Lung (tissue), 12 donors: ENCODE measurements around the gene C1orf167. TPM values are rescaled to one million over a fixed set of nuclear protein-coding genes. Genes with fewer than 3 reads are reported as not detected.

Experiments used
- ATAC-seq: fragments of 200-7000 bp; cut with Tn5 transposase; one replicate; pipeline ENCODE4 v1.9.1; 2020; ENCODE audit warnings: moderate number of reproducible peaks; ENCODE audit not compliant: insufficient read depth, low FRiP score
- DNase-seq, 3 donors: peaks; one replicate each; pipeline ENCODE4 v3.0.0-alpha.2; 2013 to 2017
- H3K27ac ChIP-seq, 2 donors: one replicate each; pipeline ENCODE4 v1.5.1; 2013; ENCODE audit warnings: mild to moderate bottlenecking in 2 of 2, moderate library complexity in 2 of 2, control low read depth in 1 of 2, inconsistent platforms in 1 of 2, low read depth in 1 of 2, low read length in 1 of 2
- H3K27me3 ChIP-seq, 3 donors: one replicate each; pipeline ENCODE4 v1.5.1; 2013; ENCODE audit warnings: low read length in 2 of 3; ENCODE audit not compliant: control insufficient read depth in 3 of 3, insufficient read depth in 3 of 3
- H3K36me3 ChIP-seq, 4 donors: one replicate each; pipeline ENCODE4 v1.5.1; 2013; ENCODE audit warnings: low read length in 4 of 4, mild to moderate bottlenecking in 1 of 4, moderate library complexity in 1 of 4; ENCODE audit not compliant: control insufficient read depth in 4 of 4, insufficient read depth in 4 of 4
- H3K4me1 ChIP-seq, 5 donors: one replicate each; pipeline ENCODE4 v1.5.1; 2013; ENCODE audit warnings: low read length in 5 of 5, mild to moderate bottlenecking in 2 of 5, moderate library complexity in 1 of 5; ENCODE audit not compliant: control insufficient read depth in 5 of 5, insufficient read depth in 5 of 5
- H3K4me3 ChIP-seq: one replicate; pipeline ENCODE4 v1.5.1; 2013; ENCODE audit warnings: mild to moderate bottlenecking, control low read depth, moderate library complexity
- H3K9ac ChIP-seq, 2 donors: one replicate each; pipeline ENCODE4 v1.5.1; 2013; ENCODE audit warnings: low read length in 2 of 2, control low read depth in 1 of 2; ENCODE audit not compliant: insufficient read depth in 1 of 2
- H3K9me3 ChIP-seq, 4 donors: one replicate each; pipeline ENCODE4 v1.5.1; 2013; ENCODE audit warnings: low read length in 3 of 4, mild to moderate bottlenecking in 1 of 4, moderate library complexity in 1 of 4; ENCODE audit not compliant: control insufficient read depth in 4 of 4, insufficient read depth in 3 of 4
- CTCF ChIP-seq: IDR thresholded peaks from 2 replicates; pipeline ENCODE4 v1.5.1; 2012; ENCODE audit warnings: mild to moderate bottlenecking; ENCODE audit errors: control extremely low read depth, extremely low read depth
- WGBS, 2 donors: extraction: QIAGEN DNeasy Blood & Tissue Kit; methylation state at CpG; one replicate each; pipeline ENCODE4 v1.1.7; 2013; 5-methylcytosine and 5-hydroxymethylcytosine counted together
- polyA plus RNA-seq, 2 donors: library from polyadenylated mRNA; stranded (reverse); fragments of 200-250 nt; gene quantifications; one replicate each; pipeline ENCODE4 v1.2.1, GENCODE V29; 2013
- total RNA-seq, 2 donors: library from RNA; depleted of rRNA in 1 of 2; stranded (reverse); fragments of >200 nt in 1 of 2; gene quantifications; one replicate each; pipeline ENCODE4 v1.2.1, GENCODE V29; 2014 to 2021
- donor health status: control.
- donor health status: control.
- donor health status: Bipolar disorder and iron deficiency.
- donor health status: healthy.
- donor health status: DM: yes; HTN: yes; CAD: no.

C1orf167 gene
- total and polyA plus RNA-seq, 4 donors: 0.91 to 11.3 (median 9.1) TPM

DNA sequence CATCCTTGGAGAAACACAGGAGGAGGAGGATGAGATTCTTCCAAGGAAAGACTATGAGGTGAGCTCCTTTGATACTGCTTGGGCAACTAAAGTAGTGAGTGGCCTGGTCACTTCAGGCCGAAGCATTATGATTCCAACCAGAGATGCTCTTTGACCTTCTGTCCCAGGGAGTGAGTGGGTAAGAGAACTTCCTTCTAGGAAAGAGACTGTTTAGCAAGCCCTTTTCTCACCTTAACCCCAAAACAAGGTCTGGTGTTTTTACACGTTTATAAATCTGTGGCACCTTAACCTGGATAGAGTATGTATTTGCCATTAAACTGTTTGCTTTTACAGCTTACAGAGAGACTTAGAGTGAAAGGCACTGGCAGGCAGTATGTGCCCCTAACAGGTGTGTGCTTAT is 45.1 kb downstream of the C1orf167 start:
- peak overlapping the region; percentile 72 for H3K4me3 ChIP-seq
- WGBS, 2 donors: 24 to 67% methylated on average over 2 of the region's 2 CpGs
- ATAC-seq: no peak
- peak overlapping the region; percentile 92 to 95 for H3K27ac ChIP-seq
- no peaks in the 10 kb centered on the region for H3K27me3 ChIP-seq
- no peaks in the 10 kb centered on the region for H3K9me3 ChIP-seq
- no peak for TF ChIP-seq CTCF
- DNase-seq: no peak
- peaks cover 8 to 11% (median 10%) of the 10 kb centered on the region in 4 donors for H3K36me3 ChIP-seq
- H3K9ac ChIP-seq: peak overlapping the region in 1 of 2 donors; percentile 63
- H3K4me1 ChIP-seq: peaks cover 5 to 47% (median 14%) of the 10 kb centered on the region in 5 donors

- Histone ChIP-seq H3K4me3 (no peak overlapping the region), H3K4me1 (peaks cover 0 to 3% (median 0%) of the 10 kb centered on the region in 5 donors), H3K27ac (no peak overlapping the region), H3K9me3 (no peaks in the 10 kb centered on the region), H3K9ac (peak overlapping the region in 1 of 2 donors; percentile 3), H3K36me3 (peaks cover 15 to 29% (median 25%) of the 10 kb centered on the region in 4 donors), H3K27me3 (no peaks in the 10 kb centered on the region)
- no peak for DNase-seq
- no peak for TF ChIP-seq CTCF
- ATAC-seq: no peak
- WGBS, 2 donors: 54 to 78% methylated on average over 5 of the region's 5 CpGs
Observed at GRCh38 chr1:11813021-11813420, 51.0 kb downstream of the C1orf167 start.

DNA sequence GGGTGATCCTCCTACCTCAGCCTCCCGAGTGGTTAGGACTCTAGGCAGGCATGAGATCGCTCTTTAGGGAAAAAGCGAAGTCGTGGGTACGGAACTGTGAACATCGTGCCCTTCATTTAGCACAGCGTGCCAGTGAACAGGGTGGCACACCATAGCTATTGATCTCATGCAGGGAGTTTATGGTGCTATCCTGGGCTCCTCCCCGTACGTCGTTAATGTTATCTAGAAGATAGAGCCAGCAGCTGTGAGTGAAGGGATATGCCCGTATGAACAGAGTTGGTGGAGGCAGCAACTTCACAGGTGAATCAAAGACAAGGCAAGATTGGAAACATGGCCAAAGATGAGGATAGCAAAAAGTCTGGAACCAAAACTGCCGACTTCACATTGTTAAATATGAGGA is 55.2 kb downstream of the C1orf167 start:
- no peak for ATAC-seq
- 95% methylated on average over 12 of the region's 12 CpGs for WGBS, 2 donors
- Histone ChIP-seq H3K4me3 (no peak overlapping the region), H3K9me3 (no peaks in the 10 kb centered on the region), H3K27me3 (no peaks in the 10 kb centered on the region), H3K4me1 (no peaks in the 10 kb centered on the region), H3K36me3 (peaks cover 18 to 28% (median 22%) of the 10 kb centered on the region in 4 donors), H3K9ac (no peak overlapping the region), H3K27ac (no peak overlapping the region)
- DNase-seq: no peak
- TF ChIP-seq CTCF: no peak

- TF ChIP-seq CTCF: no peak
- DNase-seq (no peak), ATAC-seq (no peak)
- Histone ChIP-seq H3K9ac (no peak overlapping the region), H3K36me3 (peaks cover 21 to 47% (median 33%) of the 10 kb centered on the region in 4 donors), H3K9me3 (no peaks in the 10 kb centered on the region), H3K27ac (no peak overlapping the region), H3K4me3 (no peak overlapping the region), H3K27me3 (no peaks in the 10 kb centered on the region), H3K4me1 (no peaks in the 10 kb centered on the region)
- WGBS, 2 donors: 91 to 94% methylated on average over 3 of the region's 3 CpGs
Observed at GRCh38 chr1:11822091-11822490, 60.1 kb downstream of the C1orf167 start.
